K562 (cell line): Measurements from ENCODE around the gene AAGAB. TPM values are rescaled to one million over a fixed set of nuclear protein-coding genes. Genes with fewer than 3 reads are reported as not detected.

Source experiments
- ATAC-seq: fragments of 200-7000 bp; cut with Tn5 transposase; 3 replicates; pipeline ENCODE4 v1.9.1; 2020; ENCODE audit warnings: moderate library complexity
- BruUV-seq: library from RNA; stranded (reverse); fragments of 400-500 nt; replicated peaks from 2 replicates; lab custom pipeline; 2021; lab: Mats Ljungman, UMichigan
- CTCF ChIA-PET: fragments of 300-600 bp; formaldehyde crosslinking; extraction: SDS; loops from one replicate; lab custom pipeline; 2021; ENCODE audit warnings: low intra/inter-chr PET ratio; lab: Yijun Ruan, JAX
- POLR2A ChIA-PET: fragments of 300-600, 350-650 bp; sonication (Branson Sonifier 250); formaldehyde crosslinking; extraction: SDS; loops from one replicate; lab custom pipeline; 2021; ENCODE audit warnings: antibody characterized with exemption, inconsistent platforms; lab: Yijun Ruan, JAX
- DNase-seq, 4 experiments: peaks; one replicate each; pipeline versions ENCODE4 v3.0.0 to v3.0.0-alpha.2; 2011 to 2018; ENCODE audit warnings: low spot score in 3 of 4, mixed read lengths in 3 of 4; ENCODE audit errors: extremely low read depth in 1 of 4
- FAIRE-seq: peaks from 2 replicates; lab custom pipeline; 2011; peaks lifted over from hg19 to GRCh38; lab: Jason Lieb, UNC
- H2AFZ ChIP-seq: 2 replicates; pipeline ENCODE4 v1.6.0; 2011; ENCODE audit warnings: low read depth, low read length, control low read depth, inconsistent platforms
- H3K27ac ChIP-seq: fragments of 200-600 bp; 3 replicates; pipeline ENCODE4 v1.8.0; 2011; ENCODE audit warnings: low read depth, mild to moderate bottlenecking, control low read depth, inconsistent platforms, low read length, moderate library complexity, mixed read lengths; ENCODE audit errors: extremely low read depth
- H3K27me3 ChIP-seq, 2 experiments: fragments of 300-600 bp in 1 of 2; 2 replicates in 1 of 2; 3 replicates in 1 of 2; pipeline versions ENCODE4 v1.6.0 to v1.8.0; 2011; ENCODE audit warnings: inconsistent platforms in 2 of 2, low read length in 2 of 2, mild to moderate bottlenecking in 1 of 2, mixed read lengths in 1 of 2, moderate library complexity in 1 of 2; ENCODE audit not compliant: control insufficient read depth in 2 of 2, insufficient read depth in 2 of 2
- H3K36me3 ChIP-seq: fragments of 300-600 bp; 3 replicates; pipeline ENCODE4 v1.8.0; 2011; ENCODE audit warnings: mild to moderate bottlenecking, low read length, inconsistent platforms; ENCODE audit not compliant: control insufficient read depth, insufficient read depth
- H3K4me1 ChIP-seq, 2 experiments: fragments of 200-600 bp in 1 of 2; replicated peaks in 1 of 2; 2 replicates in 1 of 2; 3 replicates in 1 of 2; pipeline versions ENCODE4 v1.5.1 to v1.8.0; 2011; ENCODE audit warnings: inconsistent platforms in 2 of 2, low read length in 2 of 2, mild to moderate bottlenecking in 1 of 2, mixed read lengths in 1 of 2, moderate library complexity in 1 of 2; ENCODE audit not compliant: control insufficient read depth in 2 of 2, insufficient read depth in 2 of 2
- H3K4me2 ChIP-seq: 2 replicates; pipeline ENCODE4 v1.6.1; 2011; ENCODE audit warnings: low read length, control low read depth, inconsistent platforms, mixed read lengths; ENCODE audit not compliant: insufficient read depth
- H3K4me3 ChIP-seq: fragments of 200-600 bp; sonication (generic), shearing (Covaris generic); 2 replicates; pipeline ENCODE4 v1.5.1; 2016; ENCODE audit warnings: control low read depth, inconsistent platforms
- H3K79me2 ChIP-seq: fragments of 200-600 bp; 3 replicates; pipeline ENCODE4 v1.8.0; 2011; ENCODE audit warnings: low read length, inconsistent platforms; ENCODE audit not compliant: control insufficient read depth, insufficient read depth
- H3K9ac ChIP-seq, 2 experiments: 2 replicates each; pipeline versions ENCODE4 v1.6.0 to v1.6.1; 2011; ENCODE audit warnings: low read depth in 2 of 2, low read length in 2 of 2, control low read depth in 1 of 2, inconsistent platforms in 1 of 2, mild to moderate bottlenecking in 1 of 2, mixed read lengths in 1 of 2; ENCODE audit not compliant: insufficient read depth in 1 of 2
- H3K9me1 ChIP-seq: one replicate; pipeline ENCODE4 v1.6.0; 2011; ENCODE audit warnings: inconsistent platforms, mild to moderate bottlenecking, low read length, moderate library complexity; ENCODE audit not compliant: control insufficient read depth, insufficient read depth
- H3K9me3 ChIP-seq: replicated peaks from 2 replicates; pipeline ENCODE4 v1.5.1; 2011; ENCODE audit warnings: low read depth, low read length, inconsistent platforms; ENCODE audit not compliant: control insufficient read depth, insufficient read depth
- H4K20me1 ChIP-seq: replicated peaks from 2 replicates; pipeline ENCODE4 v1.6.1; 2011; ENCODE audit warnings: low read length, inconsistent platforms, mixed read lengths; ENCODE audit not compliant: control insufficient read depth, insufficient read depth
- CEBPG ChIP-seq, 3 experiments: fragments of 200-800 bp in 1 of 3; sonication (Bioruptor generic) in 1 of 3; sonication (generic) in 1 of 3; formaldehyde crosslinking in 1 of 3; IDR thresholded peaks in 2 of 3; conservative IDR thresholded peaks in 1 of 3; 2 replicates each; pipeline versions ENCODE4 v1.6.1 to v1.8.0; 2016 to 2022; ENCODE audit warnings: missing compliant biosample characterization in 2 of 3, missing genetic modification characterization in 2 of 3, mild to moderate bottlenecking in 1 of 3, missing genetic modification reagents in 1 of 3
- CREB3L1 ChIP-seq: fragments of 450-650 bp; IDR thresholded peaks from 2 replicates; pipeline ENCODE4 v1.6.1; 2014; ENCODE audit warnings: low read depth, mild to moderate bottlenecking, moderate library complexity, borderline replicate concordance
- FOXK2 ChIP-seq, 2 experiments: fragments of 450-650 bp; IDR thresholded peaks in 1 of 2; conservative IDR thresholded peaks in 1 of 2; 2 replicates each; pipeline ENCODE4 v1.6.1; 2016; ENCODE audit warnings: low read depth in 2 of 2, mild to moderate bottlenecking in 1 of 2
- JUNB ChIP-seq: fragments of 450-650 bp; formaldehyde crosslinking; conservative IDR thresholded peaks from 2 replicates; pipeline ENCODE4 v1.4.0; 2020; ENCODE audit warnings: mild to moderate bottlenecking
- MCM3 ChIP-seq: fragments of 450-650 bp; IDR thresholded peaks from 2 replicates; pipeline ENCODE4 v1.6.1; 2016
- MYC ChIP-seq, 2 experiments: fragments of 250-450 bp in 1 of 2; sonication (Bioruptor Pico) in 1 of 2; IDR thresholded peaks; 2 replicates each; pipeline versions ENCODE4 v1.5.1 to v1.6.1; 2012 to 2021; ENCODE audit warnings: low read depth in 2 of 2, borderline replicate concordance in 1 of 2, improper control_type of control experiment in 1 of 2, low read length in 1 of 2, mild to moderate bottlenecking in 1 of 2, moderate library complexity in 1 of 2
- NCOR1 ChIP-seq: fragments of 450-650 bp; IDR thresholded peaks from 2 replicates; pipeline ENCODE4 v1.6.1; 2016; ENCODE audit warnings: mild to moderate bottlenecking, moderate library complexity
- NUFIP1 ChIP-seq: fragments of 450-650 bp; IDR thresholded peaks from 2 replicates; pipeline ENCODE4 v1.6.1; 2018; ENCODE audit not compliant: partially characterized antibody
- PKNOX1 ChIP-seq: fragments of 450-650 bp; IDR thresholded peaks from 2 replicates; pipeline ENCODE4 v1.6.1; 2016
- RFX7 ChIP-seq: fragments of 250-450 bp; sonication (Bioruptor Pico); IDR thresholded peaks from 2 replicates; pipeline ENCODE4 v1.5.1; 2021; ENCODE audit warnings: mild to moderate bottlenecking
- TFE3 ChIP-seq: fragments of 450-650 bp; formaldehyde crosslinking; IDR thresholded peaks from 2 replicates; pipeline ENCODE4 v1.4.0; 2020; ENCODE audit warnings: mild to moderate bottlenecking, mixed read lengths
- WHSC1 ChIP-seq: IDR thresholded peaks from one replicate; pipeline ENCODE4 v1.6.1; 2012; ENCODE audit warnings: low read length, control low read depth, inconsistent platforms
- ZNF518B ChIP-seq: fragments of 250-450 bp; sonication (Bioruptor Pico); IDR thresholded peaks from 2 replicates; pipeline ENCODE4 v1.5.0; 2021; ENCODE audit warnings: mild to moderate bottlenecking, moderate library complexity
- ZNF764 ChIP-seq: fragments of 250-450 bp; sonication (Bioruptor Pico); IDR thresholded peaks from 2 replicates; pipeline ENCODE4 v1.4.0; 2020; ENCODE audit warnings: low read depth, mild to moderate bottlenecking, moderate library complexity
- WGBS: fragments of 100-300 bp; shearing (Covaris generic); methylation state at CpG from one replicate; pipeline ENCODE4 v1.1.6; 2016; ENCODE audit warnings: low coverage, mixed read lengths; ENCODE audit not compliant: insufficient coverage; ENCODE audit errors: missing lambda C conversion rate; 5-methylcytosine and 5-hydroxymethylcytosine counted together
- in situ Hi-C: fragments of 300-500 bp; cut with MboI; formaldehyde crosslinking; loops from 4 replicates; pipeline ENCODE4 v1.15.0; 2018; ENCODE audit warnings: inconsistent platforms, mixed read lengths
- intact Hi-C: fragments of 100-400 bp; cut with micrococcal nuclease; formaldehyde crosslinking; loops from 2 replicates; pipeline ENCODE4 v1.14.2; 2022
- polyA plus RNA-seq, 8 experiments: library from polyadenylated mRNA; depleted of rRNA in 4 of 8; stranded (reverse) in 5 of 8; unstranded in 3 of 8; fragments of >200 nt; fragmentation: Nextera tagmentation in 2 of 8; fragmentation: Illumina TruSeq in 1 of 8; extraction: Ambion mirVana in 2 of 8; extraction: Trizol in 1 of 8; gene quantifications; 2 replicates each; pipeline versions ENCODE4 v1.2.1 to v1.2.3, GENCODE V29; 2011 to 2014; ENCODE audit warnings: inconsistent platforms in 1 of 8, missing spikeins in 1 of 8
- total RNA-seq, 7 experiments: library from RNA; depleted of rRNA in 6 of 7; stranded (reverse); fragments of >200 nt in 6 of 7; fragmentation: Illumina TruSeq in 2 of 7; extraction: Trizol in 2 of 7; gene quantifications; 2 replicates each; pipeline versions ENCODE4 v1.2.1 to v1.2.3, GENCODE V29; 2011 to 2021; ENCODE audit warnings: low replicate concordance in 1 of 7

Gene AAGAB
- total and polyA plus RNA-seq, 9 of the 15 experiments (the other 6 are each of a cell fraction or from before 2014, with no cell fraction given) = 17.8 to 109 (median 58.3) TPM

GRCh38 chr15:67152429-67152828 is 102.0 kb downstream of the AAGAB start:
- H3K27ac ChIP-seq = no peak overlapping the region
- no peak overlapping the region for H3K4me2 ChIP-seq
- H3K4me1 ChIP-seq = peaks cover 3 to 11% of the 10 kb centered on the region in 2 experiments; a peak in 4 of 5 replicates
- H3K36me3 ChIP-seq = no peaks in the 10 kb centered on the region; the same call in 1 of the 3 replicates
- no peak overlapping the region for H2AFZ ChIP-seq
- in situ Hi-C loops (no loop called here), intact Hi-C loops (no loop called here)
- ChIA-PET CTCF (no interaction called here), POLR2A (interaction anchor here (0.9 to 1.0 kb wide), 2 partner anchors 10 to 14 kb away, joined by 3 read pairs; no protein-coding TSS in a partner anchor)
- FAIRE-seq = no peak
- H3K4me3 ChIP-seq = no peak overlapping the region
- WGBS = 19% methylated on average over 1 of the region's 1 CpG
- BruUV-seq = no TSS peak
- H4K20me1 ChIP-seq = peaks cover 34% of the 10 kb centered on the region
- ATAC-seq = no peak
- H3K9me1 ChIP-seq = no peaks in the 10 kb centered on the region
- H3K79me2 ChIP-seq = no peaks in the 10 kb centered on the region; the same call in 1 of the 3 replicates
- no peak for DNase-seq
- 0 out of 2 replicates have a peak, but pooled peaks cover 1% of the 10 kb centered on the region for H3K9me3 ChIP-seq
- H3K27me3 ChIP-seq = no peaks in the 10 kb centered on the region
- no peak overlapping the region for H3K9ac ChIP-seq
- TF ChIP-seq RFX7 (no peak), MCM3 (no peak), TFE3 (CRISPR knock-in tag) (no peak), CEBPG (CRISPR knock-in tag; IDR thresholded peaks at IDR 0.05) (no peak), CEBPG (tag; conservative IDR thresholded peaks at IDR 0.05 in 1 of 2, IDR thresholded peaks at IDR 0.05 in 1 of 2) (no peak), MYC (IDR thresholded peaks at IDR 0.05; ENCODE audit: low read depth, low read length) (no peak), MYC (CRISPR knock-in tag; IDR thresholded peaks at IDR 0.05; ENCODE audit: borderline replicate concordance, low read depth) (no peak), NUFIP1 (no peak), ZNF518B (CRISPR knock-in tag) (no peak), ZNF764 (CRISPR knock-in tag) (no peak), FOXK2 (conservative IDR thresholded peaks at IDR 0.05 in 1 of 2, IDR thresholded peaks at IDR 0.05 in 1 of 2; ENCODE audit: low read depth in 2 of 2) (no peak), WHSC1 (no peak), JUNB (CRISPR knock-in tag) (no peak), CREB3L1 (no peak), NCOR1 (no peak), PKNOX1 (no peak)
